ENCODE results near the gene NMT1.

DNA sequence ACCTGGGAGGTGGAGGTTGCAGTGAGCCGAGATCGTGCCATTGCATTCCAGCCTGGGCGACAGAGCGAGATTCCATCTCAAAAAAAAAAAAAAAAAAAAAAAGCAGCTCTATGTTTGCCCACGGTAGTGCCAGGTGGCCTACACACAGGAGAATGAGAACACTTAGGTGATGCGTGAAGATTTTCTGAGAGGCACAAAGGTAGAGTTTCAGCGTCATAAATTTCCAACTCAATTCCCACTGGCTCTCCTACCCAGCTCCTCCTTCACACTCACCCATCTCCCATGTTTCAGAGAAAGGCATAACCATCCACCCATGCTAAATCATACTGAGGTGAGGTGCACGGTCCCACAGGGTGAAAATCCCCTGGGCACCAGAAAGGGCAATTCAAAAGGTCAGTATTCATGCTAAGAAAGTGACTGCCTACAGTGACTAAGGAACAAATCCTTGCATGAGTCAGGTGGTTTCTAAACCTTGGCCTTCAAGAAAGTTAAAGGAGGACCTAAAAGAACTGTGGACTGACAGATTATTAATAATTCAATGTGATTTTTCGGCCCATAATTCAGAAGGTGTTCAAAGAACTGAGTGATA is 14.5 kb upstream of the NMT1 start:
- TF ChIP-seq, protein P1, sequence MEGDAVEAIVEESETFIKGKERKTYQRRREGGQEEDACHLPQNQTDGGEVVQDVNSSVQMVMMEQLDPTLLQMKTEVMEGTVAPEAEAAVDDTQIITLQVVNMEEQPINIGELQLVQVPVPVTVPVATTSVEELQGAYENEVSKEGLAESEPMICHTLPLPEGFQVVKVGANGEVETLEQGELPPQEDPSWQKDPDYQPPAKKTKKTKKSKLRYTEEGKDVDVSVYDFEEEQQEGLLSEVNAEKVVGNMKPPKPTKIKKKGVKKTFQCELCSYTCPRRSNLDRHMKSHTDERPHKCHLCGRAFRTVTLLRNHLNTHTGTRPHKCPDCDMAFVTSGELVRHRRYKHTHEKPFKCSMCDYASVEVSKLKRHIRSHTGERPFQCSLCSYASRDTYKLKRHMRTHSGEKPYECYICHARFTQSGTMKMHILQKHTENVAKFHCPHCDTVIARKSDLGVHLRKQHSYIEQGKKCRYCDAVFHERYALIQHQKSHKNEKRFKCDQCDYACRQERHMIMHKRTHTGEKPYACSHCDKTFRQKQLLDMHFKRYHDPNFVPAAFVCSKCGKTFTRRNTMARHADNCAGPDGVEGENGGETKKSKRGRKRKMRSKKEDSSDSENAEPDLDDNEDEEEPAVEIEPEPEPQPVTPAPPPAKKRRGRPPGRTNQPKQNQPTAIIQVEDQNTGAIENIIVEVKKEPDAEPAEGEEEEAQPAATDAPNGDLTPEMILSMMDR (tag by site-specific recombination; IDR thresholded peaks at IDR 0.05) = no peak
- TF ChIP-seq ZBTB17 (tag by site-specific recombination; IDR thresholded peaks at IDR 0.05) (no peak), TCF7L2 (IDR thresholded peaks at IDR 0.05; ENCODE audit: borderline replicate concordance, low read depth, low read length) (no peak), KLF1 (tag by site-specific recombination; IDR thresholded peaks at IDR 0.05) (no peak), MYNN (tag by site-specific recombination; IDR thresholded peaks at IDR 0.05; ENCODE audit: borderline replicate concordance) (no peak), ZNF214 (tag by site-specific recombination; IDR thresholded peaks at IDR 0.05; ENCODE audit: borderline replicate concordance) (no peak)
- TF ChIP-seq, protein P2, sequence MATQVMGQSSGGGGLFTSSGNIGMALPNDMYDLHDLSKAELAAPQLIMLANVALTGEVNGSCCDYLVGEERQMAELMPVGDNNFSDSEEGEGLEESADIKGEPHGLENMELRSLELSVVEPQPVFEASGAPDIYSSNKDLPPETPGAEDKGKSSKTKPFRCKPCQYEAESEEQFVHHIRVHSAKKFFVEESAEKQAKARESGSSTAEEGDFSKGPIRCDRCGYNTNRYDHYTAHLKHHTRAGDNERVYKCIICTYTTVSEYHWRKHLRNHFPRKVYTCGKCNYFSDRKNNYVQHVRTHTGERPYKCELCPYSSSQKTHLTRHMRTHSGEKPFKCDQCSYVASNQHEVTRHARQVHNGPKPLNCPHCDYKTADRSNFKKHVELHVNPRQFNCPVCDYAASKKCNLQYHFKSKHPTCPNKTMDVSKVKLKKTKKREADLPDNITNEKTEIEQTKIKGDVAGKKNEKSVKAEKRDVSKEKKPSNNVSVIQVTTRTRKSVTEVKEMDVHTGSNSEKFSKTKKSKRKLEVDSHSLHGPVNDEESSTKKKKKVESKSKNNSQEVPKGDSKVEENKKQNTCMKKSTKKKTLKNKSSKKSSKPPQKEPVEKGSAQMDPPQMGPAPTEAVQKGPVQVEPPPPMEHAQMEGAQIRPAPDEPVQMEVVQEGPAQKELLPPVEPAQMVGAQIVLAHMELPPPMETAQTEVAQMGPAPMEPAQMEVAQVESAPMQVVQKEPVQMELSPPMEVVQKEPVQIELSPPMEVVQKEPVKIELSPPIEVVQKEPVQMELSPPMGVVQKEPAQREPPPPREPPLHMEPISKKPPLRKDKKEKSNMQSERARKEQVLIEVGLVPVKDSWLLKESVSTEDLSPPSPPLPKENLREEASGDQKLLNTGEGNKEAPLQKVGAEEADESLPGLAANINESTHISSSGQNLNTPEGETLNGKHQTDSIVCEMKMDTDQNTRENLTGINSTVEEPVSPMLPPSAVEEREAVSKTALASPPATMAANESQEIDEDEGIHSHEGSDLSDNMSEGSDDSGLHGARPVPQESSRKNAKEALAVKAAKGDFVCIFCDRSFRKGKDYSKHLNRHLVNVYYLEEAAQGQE (tag by site-specific recombination; IDR thresholded peaks at IDR 0.05) = no peak
- TF ChIP-seq, protein P3, sequence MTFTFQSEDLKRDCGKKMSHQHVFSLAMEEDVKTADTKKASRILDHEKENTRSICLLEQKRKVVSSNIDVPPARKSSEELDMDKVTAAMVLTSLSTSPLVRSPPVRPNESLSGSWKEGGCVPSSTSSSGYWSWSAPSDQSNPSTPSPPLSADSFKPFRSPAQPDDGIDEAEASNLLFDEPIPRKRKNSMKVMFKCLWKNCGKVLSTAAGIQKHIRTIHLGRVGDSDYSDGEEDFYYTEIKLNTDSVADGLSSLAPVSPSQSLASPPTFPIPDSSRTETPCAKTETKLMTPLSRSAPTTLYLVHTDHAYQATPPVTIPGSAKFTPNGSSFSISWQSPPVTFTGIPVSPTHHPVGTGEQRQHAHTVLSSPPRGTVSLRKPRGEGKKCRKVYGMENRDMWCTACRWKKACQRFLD (tag by site-specific recombination; IDR thresholded peaks at IDR 0.05) = no peak

Measured in HEK293 (cell line).